IPS DF 6.9 (cell line): ENCODE results near the gene ADGRF1.
"Not testable (repeated sequence)": the region's sequence is repeated elsewhere in the genome, so short reads cannot be mapped to it uniquely, and the experiment has no call there.

Experiments
- DNase-seq: peaks from one replicate; pipeline ENCODE4 v3.0.0-alpha.2; 2013; ENCODE audit warnings: low read depth, low spot score
- H3K27ac ChIP-seq: one replicate; pipeline ENCODE4 v1.5.1; 2013; ENCODE audit warnings: low read length, control low read depth
- H3K27me3 ChIP-seq: 2 replicates; pipeline ENCODE4 v1.6.1; 2013; ENCODE audit warnings: mild to moderate bottlenecking, low read length; ENCODE audit not compliant: control insufficient read depth, insufficient read depth
- H3K36me3 ChIP-seq: 2 replicates; pipeline ENCODE4 v1.6.1; 2013; ENCODE audit warnings: low read length; ENCODE audit not compliant: control insufficient read depth, insufficient read depth
- H3K4me1 ChIP-seq: 2 replicates; pipeline ENCODE4 v1.6.1; 2013; ENCODE audit warnings: low read length; ENCODE audit not compliant: control insufficient read depth, insufficient read depth
- H3K4me3 ChIP-seq: 2 replicates; pipeline ENCODE4 v1.5.1; 2013; ENCODE audit warnings: mild to moderate bottlenecking, low read length
- H3K9me3 ChIP-seq: 2 replicates; pipeline ENCODE4 v1.6.1; 2013; ENCODE audit warnings: low read length, inconsistent platforms; ENCODE audit not compliant: control insufficient read depth, insufficient read depth
- WGBS: extraction: QIAGEN DNeasy Blood & Tissue Kit; methylation state at CpG from one replicate; pipeline ENCODE4 v1.1.7; 2013; ENCODE audit warnings: mixed read lengths, missing lambda C conversion rate; ENCODE audit not compliant: insufficient read length, insufficient coverage; 5-methylcytosine and 5-hydroxymethylcytosine counted together

Gene ADGRF1

DNA sequence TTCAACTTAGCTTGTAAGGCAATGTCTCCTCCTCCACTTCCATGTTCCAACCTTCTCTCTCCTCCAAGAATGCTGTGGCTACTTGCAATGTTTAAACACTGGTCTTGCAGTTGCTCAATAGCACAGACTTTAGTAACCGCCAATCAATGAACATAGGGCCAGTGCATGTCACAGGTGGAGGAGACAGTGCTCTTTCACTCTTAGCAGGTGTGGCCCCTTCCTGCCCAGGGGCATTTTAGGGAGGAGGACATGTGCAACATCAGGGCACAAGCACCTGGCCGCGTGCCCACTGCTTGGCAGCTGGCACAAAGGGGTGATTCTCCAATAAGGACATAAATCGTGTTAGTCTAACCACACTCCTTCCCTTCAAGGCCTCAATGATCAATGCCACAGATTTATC, 41.3 kb downstream of the ADGRF1 start:
- Histone ChIP-seq H3K36me3 (no peaks in the 10 kb centered on the region), H3K27ac (no peak overlapping the region), H3K27me3 (no peaks in the 10 kb centered on the region), H3K4me1 (no peaks in the 10 kb centered on the region), H3K9me3 (no peaks in the 10 kb centered on the region), H3K4me3 (no peak overlapping the region)
- no CpG with 5 or more reads among the region's 4 CpGs for WGBS
- no peak for DNase-seq

- Histone ChIP-seq H3K9me3 (no peaks in the 10 kb centered on the region), H3K27ac (no peak overlapping the region), H3K4me3 (no peak overlapping the region), H3K4me1 (no peaks in the 10 kb centered on the region), H3K36me3 (no peaks in the 10 kb centered on the region), H3K27me3 (no peaks in the 10 kb centered on the region)
- DNase-seq, result no peak
- WGBS, result no CpG with 5 or more reads among the region's 1 CpG
Measured at GRCh38 chr6:46998436-46999017, 43.6 kb downstream of the ADGRF1 start.

DNA sequence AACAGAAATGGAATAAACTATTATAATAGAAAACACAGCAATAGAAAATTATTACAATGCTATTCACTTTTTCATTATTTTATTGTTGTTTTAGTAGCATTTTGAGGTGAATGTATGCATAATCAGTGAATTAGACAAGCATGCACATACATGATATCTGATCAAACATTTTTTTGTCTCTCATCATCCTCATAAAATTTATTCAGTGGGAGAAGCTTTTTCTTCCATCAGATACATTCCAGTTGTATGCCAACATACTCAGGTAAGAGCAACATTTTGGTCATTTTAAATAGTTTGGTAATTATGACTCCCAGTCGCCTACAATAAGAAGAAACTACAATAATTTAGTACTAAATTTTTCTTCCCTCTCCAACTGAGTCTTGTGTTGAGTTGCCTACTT, 44.5 kb downstream of the ADGRF1 start:
- Histone ChIP-seq H3K27ac (no peak overlapping the region), H3K4me3 (no peak overlapping the region), H3K4me1 (no peaks in the 10 kb centered on the region), H3K36me3 (no peaks in the 10 kb centered on the region), H3K27me3 (no peaks in the 10 kb centered on the region), H3K9me3 (no peaks in the 10 kb centered on the region)
- WGBS, result no CpG with 5 or more reads among the region's 1 CpG
- DNase-seq, result no peak

- Histone ChIP-seq H3K36me3 (no peaks in the 10 kb centered on the region), H3K9me3 (no peaks in the 10 kb centered on the region), H3K4me3 (no peak overlapping the region), H3K4me1 (no peaks in the 10 kb centered on the region), H3K27ac (no peak overlapping the region), H3K27me3 (no peaks in the 10 kb centered on the region)
- DNase-seq, result no peak
- no CpG with 5 or more reads among the region's 1 CpG for WGBS
Measured at GRCh38 chr6:46996860-46997641, 45.1 kb downstream of the ADGRF1 start.

GRCh38 chr6:46994933-46995332, 47.2 kb downstream of the ADGRF1 start:
- Histone ChIP-seq H3K4me3 (no peak overlapping the region), H3K36me3 (no peaks in the 10 kb centered on the region), H3K4me1 (no peaks in the 10 kb centered on the region), H3K9me3 (no peaks in the 10 kb centered on the region), H3K27ac (no peak overlapping the region), H3K27me3 (no peaks in the 10 kb centered on the region)
- no peak for DNase-seq
- no CpG with 5 or more reads among the region's 1 CpG for WGBS

- Histone ChIP-seq H3K4me1 (no peaks in the 10 kb centered on the region), H3K27me3 (no peaks in the 10 kb centered on the region), H3K4me3 (no peak overlapping the region), H3K36me3 (no peaks in the 10 kb centered on the region), H3K27ac (no peak overlapping the region), H3K9me3 (no peaks in the 10 kb centered on the region)
- WGBS, result no CpG with 5 or more reads among the region's 3 CpGs
- DNase-seq, result no peak
Measured at GRCh38 chr6:46993846-46994245, 48.3 kb downstream of the ADGRF1 start.

DNA sequence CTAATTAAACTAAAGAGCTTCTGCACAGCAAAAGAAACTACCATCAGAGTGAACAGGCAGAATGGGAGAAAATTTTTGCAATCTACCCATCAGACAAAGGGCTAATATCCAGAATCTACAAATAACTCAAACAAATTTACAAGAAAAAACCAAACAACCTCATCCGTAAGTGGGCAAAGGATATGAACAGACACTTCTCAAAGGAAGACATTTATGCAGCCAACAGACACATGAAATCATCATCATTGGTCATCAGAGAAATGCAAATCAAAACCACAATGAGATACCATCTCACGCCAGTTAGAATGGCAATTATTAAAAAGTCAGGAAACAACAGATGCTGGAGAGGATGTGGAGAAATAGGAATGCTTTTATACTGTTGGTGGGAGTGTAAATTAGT, 49.7 kb downstream of the ADGRF1 start:
- not testable (repeated sequence) for H3K36me3 ChIP-seq, DNase-seq, H3K27me3 ChIP-seq, H3K4me1 ChIP-seq, H3K27ac ChIP-seq, H3K9me3 ChIP-seq, H3K4me3 ChIP-seq
- no CpG with 5 or more reads among the region's 2 CpGs for WGBS

DNA sequence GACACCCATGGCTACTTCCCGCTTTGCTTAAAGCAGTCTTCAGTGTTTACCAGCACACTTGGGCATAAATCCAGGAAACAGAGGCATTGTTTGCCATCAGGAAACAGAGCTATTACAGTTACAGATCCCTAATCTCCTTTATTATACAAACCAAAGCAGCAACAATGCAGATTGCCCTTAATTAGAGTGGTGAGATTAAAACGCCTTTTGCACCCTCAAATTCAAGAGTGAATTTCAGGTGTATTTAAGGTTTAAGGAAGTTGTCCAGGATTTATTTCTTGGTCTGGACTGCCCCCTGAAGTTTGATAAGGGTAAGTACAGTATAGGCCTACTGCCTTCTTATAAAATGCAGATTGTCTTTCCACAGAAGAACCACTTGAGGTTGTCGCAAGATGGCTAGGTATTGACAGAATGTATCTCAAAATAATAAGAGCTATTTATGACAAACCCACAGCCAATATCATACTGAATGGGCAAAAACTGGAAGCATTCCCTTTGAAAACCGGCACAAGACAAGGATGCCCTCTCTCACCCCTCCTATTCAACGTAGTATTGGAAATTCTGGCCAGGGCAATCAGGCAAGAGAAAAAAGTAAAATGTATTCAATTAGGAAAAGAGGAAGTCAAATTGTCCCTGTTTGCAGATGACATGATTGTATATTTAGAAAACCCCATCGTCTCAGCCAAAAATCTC, 51.2 kb downstream of the ADGRF1 start:
- DNase-seq, result peak; percentile 16
- not testable (repeated sequence) for H3K9me3 ChIP-seq, H3K4me3 ChIP-seq, H3K36me3 ChIP-seq, H3K4me1 ChIP-seq, H3K27me3 ChIP-seq, H3K27ac ChIP-seq
- no CpG with 5 or more reads among the region's 6 CpGs for WGBS

DNA sequence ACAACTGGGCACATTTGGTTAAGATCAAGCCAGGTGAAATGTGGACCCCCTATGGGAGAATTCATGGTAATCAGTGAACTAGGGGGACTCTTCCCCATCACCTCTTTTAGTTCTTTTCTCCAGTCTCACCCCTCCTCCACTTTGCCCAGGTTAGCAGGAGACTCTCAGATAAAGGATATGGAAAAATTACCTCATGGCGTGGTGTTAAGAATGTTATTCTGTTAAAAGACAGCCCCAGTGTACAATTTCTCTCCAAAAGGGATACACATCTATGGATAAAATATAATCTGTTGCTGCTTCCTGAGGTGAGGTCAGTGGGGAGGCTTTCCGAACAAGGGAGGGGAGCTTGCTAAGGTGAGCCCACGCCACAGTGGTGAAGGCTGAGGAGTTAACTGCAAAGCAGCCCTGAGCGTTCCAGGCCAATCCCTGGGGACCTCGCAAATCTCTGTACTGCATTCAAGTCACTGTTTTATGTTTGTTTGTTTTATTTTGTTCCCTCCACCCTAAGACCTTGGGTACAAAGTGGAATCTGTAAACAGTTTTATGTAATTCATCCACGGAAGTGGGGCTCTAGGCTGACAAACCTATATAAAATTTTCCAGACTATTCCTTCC, 52.0 kb downstream of the ADGRF1 start:
- Histone ChIP-seq H3K27me3 (no peaks in the 10 kb centered on the region), H3K4me1 (no peaks in the 10 kb centered on the region), H3K27ac (no peak overlapping the region), H3K9me3 (no peaks in the 10 kb centered on the region), H3K4me3 (no peak overlapping the region), H3K36me3 (no peaks in the 10 kb centered on the region)
- DNase-seq, result no peak
- WGBS, result no CpG with 5 or more reads among the region's 6 CpGs

GRCh38 chr6:46989398-46989797, 52.7 kb downstream of the ADGRF1 start:
- H3K4me1 ChIP-seq, result no peaks in the 10 kb centered on the region
- WGBS, result no CpG with 5 or more reads among the region's 3 CpGs
- no peaks in the 10 kb centered on the region for H3K36me3 ChIP-seq
- H3K9me3 ChIP-seq, result no peaks in the 10 kb centered on the region
- no peak for DNase-seq
- no peak overlapping the region for H3K27ac ChIP-seq
- H3K27me3 ChIP-seq, result no peaks in the 10 kb centered on the region
- H3K4me3 ChIP-seq, result no peak overlapping the region
